Measurements from ENCODE around the gene PNCK. TPM values are rescaled to one million over a fixed set of nuclear protein-coding genes. Genes with fewer than 3 reads are reported as not detected.

Gene PNCK
- total RNA-seq, 2 donors from 2014 or later: 4.0 to 42.4 TPM

DNA sequence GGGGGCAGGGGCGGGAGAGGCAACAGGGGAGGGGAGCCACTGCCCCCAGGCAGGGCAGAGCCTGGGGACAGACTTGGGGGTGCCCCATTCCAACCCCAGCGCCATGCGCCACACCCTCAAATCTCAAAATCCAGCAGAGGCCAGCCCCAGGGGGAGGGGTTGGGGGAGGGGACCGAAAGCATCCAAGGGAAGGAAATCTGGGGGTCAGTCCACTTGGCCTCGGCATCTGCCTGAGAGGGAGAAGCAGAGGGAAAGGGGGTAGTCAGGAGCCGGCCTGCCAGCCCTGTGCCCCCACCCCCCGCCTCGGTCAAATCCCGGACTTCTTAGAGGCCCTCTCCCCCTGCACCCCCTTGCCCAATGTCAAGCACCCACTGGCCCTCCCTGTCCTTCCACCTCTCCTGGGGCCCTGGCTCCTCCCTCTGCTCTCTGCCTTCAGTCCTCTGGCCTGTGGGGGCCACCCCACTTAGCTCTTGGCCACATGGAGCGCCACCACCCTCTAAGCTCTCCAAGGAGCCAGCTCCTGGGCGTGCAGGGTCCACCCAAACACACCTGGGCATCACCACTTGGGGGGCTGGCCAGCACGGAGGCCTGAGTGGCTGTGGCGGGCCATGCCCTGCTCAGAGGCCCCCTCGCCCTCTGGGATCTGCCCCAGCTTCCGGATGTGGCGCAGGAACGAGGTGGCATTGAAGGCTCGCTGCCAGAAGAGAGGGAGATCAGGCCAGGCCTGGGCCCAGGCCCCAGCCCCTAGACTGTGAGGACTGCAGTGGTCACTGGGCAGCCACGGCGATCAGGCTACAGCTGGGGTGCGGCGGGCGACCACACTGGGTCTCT is 3.5 kb downstream of the PNCK start:
- Histone ChIP-seq H3K4me3 (no peak overlapping the region), H3K4me1 (no peaks in the 10 kb centered on the region), H3K36me3 (no peaks in the 10 kb centered on the region), H3K9me3 (peaks cover 0 to 1% of the 10 kb centered on the region in 2 donors), H3K27me3 (no peaks in the 10 kb centered on the region), H3K27ac (no peak overlapping the region)
- TF ChIP-seq, protein P1, sequence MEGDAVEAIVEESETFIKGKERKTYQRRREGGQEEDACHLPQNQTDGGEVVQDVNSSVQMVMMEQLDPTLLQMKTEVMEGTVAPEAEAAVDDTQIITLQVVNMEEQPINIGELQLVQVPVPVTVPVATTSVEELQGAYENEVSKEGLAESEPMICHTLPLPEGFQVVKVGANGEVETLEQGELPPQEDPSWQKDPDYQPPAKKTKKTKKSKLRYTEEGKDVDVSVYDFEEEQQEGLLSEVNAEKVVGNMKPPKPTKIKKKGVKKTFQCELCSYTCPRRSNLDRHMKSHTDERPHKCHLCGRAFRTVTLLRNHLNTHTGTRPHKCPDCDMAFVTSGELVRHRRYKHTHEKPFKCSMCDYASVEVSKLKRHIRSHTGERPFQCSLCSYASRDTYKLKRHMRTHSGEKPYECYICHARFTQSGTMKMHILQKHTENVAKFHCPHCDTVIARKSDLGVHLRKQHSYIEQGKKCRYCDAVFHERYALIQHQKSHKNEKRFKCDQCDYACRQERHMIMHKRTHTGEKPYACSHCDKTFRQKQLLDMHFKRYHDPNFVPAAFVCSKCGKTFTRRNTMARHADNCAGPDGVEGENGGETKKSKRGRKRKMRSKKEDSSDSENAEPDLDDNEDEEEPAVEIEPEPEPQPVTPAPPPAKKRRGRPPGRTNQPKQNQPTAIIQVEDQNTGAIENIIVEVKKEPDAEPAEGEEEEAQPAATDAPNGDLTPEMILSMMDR (IDR thresholded peaks at IDR 0.05): no peak
- DNase-seq (ENCODE audit: low spot score): no peak

DNA sequence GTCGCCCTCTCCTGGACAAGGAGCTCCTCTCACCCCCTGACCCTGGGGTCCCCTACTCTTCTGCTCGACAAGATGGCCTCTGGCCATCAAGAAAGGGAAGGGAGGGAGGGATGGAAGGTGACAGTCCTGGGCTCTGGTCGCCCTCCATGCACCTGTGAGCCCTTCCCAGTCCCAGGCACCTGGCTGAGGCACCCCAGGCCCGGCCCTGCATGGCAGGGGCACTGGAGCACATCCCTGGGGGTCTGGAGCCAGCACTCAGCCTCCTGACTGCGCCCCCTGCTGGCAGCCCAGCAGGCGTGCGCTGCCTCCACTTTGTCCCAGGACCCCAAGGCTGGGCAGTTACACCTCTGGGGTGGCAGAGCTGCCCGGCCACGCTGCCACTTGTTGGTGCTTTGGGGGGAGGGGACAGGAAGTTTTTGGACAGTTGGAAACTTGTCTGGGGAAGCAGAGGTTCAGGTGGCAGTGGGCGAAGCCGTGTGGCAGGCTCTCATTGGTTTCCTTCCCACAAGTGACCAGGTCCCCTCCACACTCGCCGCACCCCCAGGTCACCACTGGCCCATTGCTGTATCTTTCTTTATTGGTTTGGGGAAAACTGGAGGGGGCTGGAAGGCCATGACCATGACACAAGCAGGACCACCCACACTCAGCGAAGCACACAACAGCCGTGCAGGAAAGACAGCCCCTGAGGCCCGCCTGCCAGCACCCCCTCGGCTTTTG is 4.3 kb downstream of the PNCK start:
- no peak overlapping the region for H3K27ac ChIP-seq
- TF ChIP-seq, protein P1 (IDR thresholded peaks at IDR 0.05): peak; percentile 46 to 81
- H3K36me3 ChIP-seq: no peaks in the 10 kb centered on the region
- no peaks in the 10 kb centered on the region for H3K27me3 ChIP-seq
- no peak overlapping the region for H3K4me3 ChIP-seq
- no peak for DNase-seq (ENCODE audit: low spot score)
- no peaks in the 10 kb centered on the region for H3K4me1 ChIP-seq
- H3K9me3 ChIP-seq: peaks cover 0 to 4% of the 10 kb centered on the region in 2 donors

DNA sequence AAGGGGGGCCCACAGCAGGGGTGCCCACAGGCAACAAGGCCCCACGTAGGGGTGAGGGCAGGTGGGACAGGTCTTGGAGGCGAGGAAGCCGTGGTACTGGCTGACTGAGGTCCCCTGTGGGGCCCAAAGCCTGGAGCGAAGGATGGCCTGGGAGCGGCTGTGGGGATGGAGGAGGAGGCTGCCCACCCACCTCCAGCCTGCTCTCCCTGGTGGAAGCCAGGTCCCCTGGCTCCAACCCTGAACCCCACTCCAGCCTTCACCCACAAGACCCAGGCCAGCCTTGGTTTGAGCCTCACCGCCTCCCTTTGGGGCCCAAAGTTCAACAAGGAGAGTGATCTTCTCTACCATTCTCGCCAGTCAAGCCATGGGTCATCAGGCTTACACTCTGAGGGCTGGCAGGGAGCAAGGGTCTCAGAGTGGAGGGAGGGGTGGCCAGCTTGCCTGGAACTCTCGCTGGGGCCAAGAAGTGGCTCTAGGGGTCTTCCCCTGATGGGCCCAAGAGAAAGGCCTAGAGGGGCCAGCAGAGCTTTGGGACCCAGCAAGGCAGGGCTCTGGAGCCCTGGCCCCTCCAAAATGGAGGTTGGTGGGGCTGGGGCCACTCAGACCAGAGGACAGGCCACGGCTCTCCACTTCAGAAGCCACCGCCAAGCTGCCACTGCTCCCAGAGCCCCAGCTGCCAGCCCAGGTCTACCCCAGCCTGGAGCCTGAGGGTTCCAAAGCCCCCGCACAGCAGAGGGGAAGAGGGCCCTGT is 5.0 kb downstream of the PNCK start:
- Histone ChIP-seq H3K4me1 (no peaks in the 10 kb centered on the region), H3K27me3 (no peaks in the 10 kb centered on the region), H3K27ac (no peak overlapping the region), H3K9me3 (peaks cover 0 to 4% of the 10 kb centered on the region in 2 donors), H3K4me3 (no peak overlapping the region), H3K36me3 (no peaks in the 10 kb centered on the region)
- TF ChIP-seq, protein P1 (IDR thresholded peaks at IDR 0.05): no peak
- no peak for DNase-seq (ENCODE audit: low spot score)

DNA sequence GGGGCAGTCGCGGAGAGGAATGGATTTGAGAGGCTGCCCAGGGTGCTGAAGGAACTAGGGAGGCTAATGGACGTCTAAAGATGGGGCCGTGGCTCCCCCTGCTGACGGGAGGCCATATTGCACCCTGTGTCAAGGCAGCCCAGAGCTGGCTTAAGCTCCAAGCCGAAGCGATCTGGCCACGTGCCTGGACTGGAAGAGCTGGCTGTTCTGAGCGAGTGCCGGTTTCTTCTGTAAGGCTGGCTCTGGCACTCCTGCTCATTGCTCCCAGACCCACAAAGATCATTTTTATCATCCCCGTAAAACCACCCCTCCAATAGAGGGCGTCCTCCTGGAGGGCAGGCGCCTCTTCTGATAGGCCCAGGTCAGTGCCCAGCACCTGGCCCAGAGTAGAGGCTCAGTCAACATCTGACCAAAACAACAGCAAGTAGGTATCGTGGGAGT is 5.6 kb downstream of the PNCK start:
- Histone ChIP-seq H3K4me3 (no peak overlapping the region), H3K27ac (no peak overlapping the region), H3K4me1 (no peaks in the 10 kb centered on the region), H3K27me3 (no peaks in the 10 kb centered on the region), H3K36me3 (no peaks in the 10 kb centered on the region), H3K9me3 (peaks cover 0 to 4% of the 10 kb centered on the region in 2 donors)
- TF ChIP-seq, protein P1 (IDR thresholded peaks at IDR 0.05): peak; percentile 43 to 79
- DNase-seq (ENCODE audit: low spot score): peak; percentile 82

DNA sequence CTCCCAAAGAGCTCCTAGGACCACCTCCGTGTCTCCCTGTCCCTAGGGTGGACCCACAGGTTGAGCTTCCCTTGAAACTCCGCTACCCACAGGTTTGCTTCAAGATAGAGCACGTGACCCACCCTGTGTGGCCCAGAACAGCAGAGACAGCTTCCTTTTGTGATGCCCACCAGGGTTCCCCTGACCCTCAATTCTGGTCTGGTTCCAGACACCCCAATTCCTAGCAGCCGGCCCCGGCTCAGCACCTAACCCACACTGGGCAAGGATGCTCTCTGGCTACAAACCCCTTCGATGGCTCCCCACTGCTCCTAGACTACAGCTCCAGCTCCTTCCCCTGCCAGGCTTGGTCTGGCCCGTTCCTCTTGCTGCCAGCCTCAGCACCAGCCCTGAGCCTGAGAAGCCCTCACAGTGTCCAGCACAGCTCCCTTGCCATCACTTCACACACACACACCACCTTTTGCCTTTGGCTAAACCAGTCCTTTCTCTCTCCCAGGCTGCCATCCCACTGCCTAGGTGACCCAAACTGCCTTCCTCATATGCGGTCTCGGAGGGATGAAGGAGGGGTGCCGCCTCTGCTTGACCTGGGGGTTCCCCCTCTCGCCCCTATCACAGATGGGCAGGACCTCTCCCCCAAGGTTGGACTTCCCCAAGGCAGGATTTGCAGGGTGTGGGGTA is 6.2 kb downstream of the PNCK start:
- no peak overlapping the region for H3K4me3 ChIP-seq
- no peaks in the 10 kb centered on the region for H3K4me1 ChIP-seq
- DNase-seq (ENCODE audit: low spot score): no peak
- no peak overlapping the region for H3K27ac ChIP-seq
- H3K9me3 ChIP-seq: peaks cover 0 to 4% of the 10 kb centered on the region in 2 donors
- H3K36me3 ChIP-seq: no peaks in the 10 kb centered on the region
- TF ChIP-seq, protein P1 (IDR thresholded peaks at IDR 0.05): no peak
- H3K27me3 ChIP-seq: no peaks in the 10 kb centered on the region

Measured in right atrium auricular region (tissue), 2 donors.